ENCODE results near the gene NAT10. TPM values are rescaled to one million over a fixed set of nuclear protein-coding genes. Genes with fewer than 3 reads are reported as not detected.

NAT10 gene
- total RNA-seq = 19.4 and 20.6 TPM in 2 replicates

- Histone ChIP-seq H4K20me1 (ENCODE audit: insufficient read depth, low read length) (no peaks in the 10 kb centered on the region), H3K4me2 (ENCODE audit: insufficient read depth, low read length) (peak within 1 kb of the TSS; percentile 98), H2AFZ (ENCODE audit: low read length) (peak within 1 kb of the TSS; percentile 86), H3K4me3 (ENCODE audit: insufficient read depth, low read length) (peak within 1 kb of the TSS; percentile 90), H3K9me3 (ENCODE audit: low read depth, low read length) (no peaks in the 10 kb centered on the region), H3K79me2 (ENCODE audit: insufficient read depth, low read length) (peaks cover 45% of the 10 kb centered on the region), H3K27ac (ENCODE audit: low read depth, low read length) (peak within 1 kb of the TSS; percentile 95), H3K4me1 (ENCODE audit: insufficient read depth, low read length) (peaks cover 20% of the 10 kb centered on the region), H3K27me3 (ENCODE audit: insufficient read depth, low read length) (no peaks in the 10 kb centered on the region), H3K36me3 (ENCODE audit: insufficient read depth, low read length) (peaks cover 38% of the 10 kb centered on the region)
- DNase-seq (ENCODE audit: insufficient read length, low spot score, missing footprints) = peak; percentile 93
- peak; percentile 15 for TF ChIP-seq CTCF (IDR thresholded peaks at IDR 0.05; ENCODE audit: extremely low read depth, low read depth, low read length)
These were observed at the start of gene NAT10 for GRCh38 chr11:34105079-34105956. Gene NAT10 (plus strand): TSS chr11:34105629. CDS start chr11:34108226, 2,597 bp downstream.

GRCh38 chr11:34056672-34057071 lies 48.8 kb upstream of the NAT10 start:
- Histone ChIP-seq H3K27me3 (ENCODE audit: insufficient read depth, low read length) (no peaks in the 10 kb centered on the region), H3K4me1 (ENCODE audit: insufficient read depth, low read length) (peaks cover 8% of the 10 kb centered on the region), H3K9me3 (ENCODE audit: low read depth, low read length) (no peaks in the 10 kb centered on the region), H3K36me3 (ENCODE audit: insufficient read depth, low read length) (peaks cover 21% of the 10 kb centered on the region), H3K27ac (ENCODE audit: low read depth, low read length) (no peak overlapping the region), H2AFZ (ENCODE audit: low read length) (no peak overlapping the region), H3K4me3 (ENCODE audit: insufficient read depth, low read length) (no peak overlapping the region), H3K79me2 (ENCODE audit: insufficient read depth, low read length) (peaks cover 95% of the 10 kb centered on the region), H4K20me1 (ENCODE audit: insufficient read depth, low read length) (peaks cover 69% of the 10 kb centered on the region), H3K4me2 (ENCODE audit: insufficient read depth, low read length) (peak overlapping the region; percentile 3)
- TF ChIP-seq CTCF (IDR thresholded peaks at IDR 0.05; ENCODE audit: extremely low read depth, low read depth, low read length) = no peak
- DNase-seq (ENCODE audit: insufficient read length, low spot score, missing footprints) = no peak

- Histone ChIP-seq H4K20me1 (ENCODE audit: insufficient read depth, low read length) (peaks cover 76% of the 10 kb centered on the region), H3K9me3 (ENCODE audit: low read depth, low read length) (no peaks in the 10 kb centered on the region), H2AFZ (ENCODE audit: low read length) (no peak overlapping the region), H3K36me3 (ENCODE audit: insufficient read depth, low read length) (peaks cover 36% of the 10 kb centered on the region), H3K79me2 (ENCODE audit: insufficient read depth, low read length) (peaks cover 99% of the 10 kb centered on the region), H3K4me3 (ENCODE audit: insufficient read depth, low read length) (no peak overlapping the region), H3K4me2 (ENCODE audit: insufficient read depth, low read length) (no peak overlapping the region), H3K27ac (ENCODE audit: low read depth, low read length) (no peak overlapping the region), H3K27me3 (ENCODE audit: insufficient read depth, low read length) (no peaks in the 10 kb centered on the region), H3K4me1 (ENCODE audit: insufficient read depth, low read length) (peaks cover 14% of the 10 kb centered on the region)
- DNase-seq (ENCODE audit: insufficient read length, low spot score, missing footprints) = no peak
- TF ChIP-seq CTCF (IDR thresholded peaks at IDR 0.05; ENCODE audit: extremely low read depth, low read depth, low read length) = no peak
These were observed 42.2 kb upstream of the NAT10 start for GRCh38 chr11:34063061-34063795.

- H3K9me3 ChIP-seq (ENCODE audit: low read depth, low read length) = no peaks in the 10 kb centered on the region
- H3K27ac ChIP-seq (ENCODE audit: low read depth, low read length) = no peak overlapping the region
- no peak for DNase-seq (ENCODE audit: insufficient read length, low spot score, missing footprints)
- peaks cover 99% of the 10 kb centered on the region for H3K79me2 ChIP-seq (ENCODE audit: insufficient read depth, low read length)
- peaks cover 73% of the 10 kb centered on the region for H4K20me1 ChIP-seq (ENCODE audit: insufficient read depth, low read length)
- no peak overlapping the region for H2AFZ ChIP-seq (ENCODE audit: low read length)
- H3K36me3 ChIP-seq (ENCODE audit: insufficient read depth, low read length) = peaks cover 36% of the 10 kb centered on the region
- no peak overlapping the region for H3K4me3 ChIP-seq (ENCODE audit: insufficient read depth, low read length)
- no peaks in the 10 kb centered on the region for H3K27me3 ChIP-seq (ENCODE audit: insufficient read depth, low read length)
- peaks cover 17% of the 10 kb centered on the region for H3K4me1 ChIP-seq (ENCODE audit: insufficient read depth, low read length)
- no peak overlapping the region for H3K4me2 ChIP-seq (ENCODE audit: insufficient read depth, low read length)
- TF ChIP-seq CTCF (IDR thresholded peaks at IDR 0.05; ENCODE audit: extremely low read depth, low read depth, low read length) = no peak
These were observed 41.1 kb upstream of the NAT10 start for GRCh38 chr11:34064291-34064690.

Measured in osteoblast (primary cell).